Glomerular visceral epithelial cell (primary cell): ENCODE measurements around the gene FAM118A.

Experiments
- DNase-seq: peaks from one replicate; pipeline ENCODE4 v3.0.0-alpha.2; 2016; ENCODE audit errors: extremely low spot score

Gene FAM118A

GRCh38 chr22:45376009-45376408 is 66.3 kb downstream of the FAM118A start:
- DNase-seq = no peak

- no peak for DNase-seq
Observed at GRCh38 chr22:45376703-45377102, 67.0 kb downstream of the FAM118A start.

- no peak for DNase-seq
Observed at GRCh38 chr22:45381348-45381747, 71.6 kb downstream of the FAM118A start.

- no peak for DNase-seq
Observed at GRCh38 chr22:45389546-45389945, 79.8 kb downstream of the FAM118A start.
